Melanocyte of skin (primary cell): ENCODE measurements around the gene RAB25. TPM values are rescaled to one million over a fixed set of nuclear protein-coding genes. Genes with fewer than 3 reads are reported as not detected.

Experiments
- total RNA-seq, 2 donors: library from RNA; depleted of rRNA; stranded (reverse); fragments of >200 nt; gene quantifications; 2 replicates each; pipeline ENCODE4 v1.2.3, GENCODE V29; 2012

RAB25 gene
- not detected for total RNA-seq

GRCh38 chr1:156060937-156061636 lies at the start of gene RAB25:
RAB25 (plus strand) TSS chr1:156061160; CDS start chr1:156061401, 241 bp downstream.

GRCh38 chr1:156020293-156021092 lies 40.5 kb upstream of the RAB25 start, which contains the start of gene SSR2:
SSR2 (minus strand) TSS chr1:156020951; CDS start chr1:156020167, 784 bp downstream.

GRCh38 chr1:156053768-156054499 lies 7.0 kb upstream of the RAB25 start, which contains the start of gene UBQLN4:
UBQLN4 (minus strand) TSS chr1:156053798; CDS start chr1:156053701, 97 bp downstream.

GRCh38 chr1:156054500-156055280 lies 6.3 kb upstream of the RAB25 start, which contains the start of gene LAMTOR2:
LAMTOR2 (plus strand) TSS chr1:156054782; CDS start chr1:156054890, 108 bp downstream.

GRCh38 chr1:156082309-156083091 lies 21.5 kb downstream of the RAB25 start, which contains the start of gene MEX3A:
MEX3A (minus strand) TSS chr1:156082465; CDS start chr1:156081998, 467 bp downstream.

GRCh38 chr1:156114101-156114918 lies 53.4 kb downstream of the RAB25 start, which contains the start of gene LMNA:
LMNA (plus strand) TSS chr1:156114711; CDS start chr1:156114919, 208 bp downstream.

Other genes with a start within 250 kb of the RAB25 start
- 10 to 100 TPM; 30.6 to 31.6 TPM for gene GON4L, start 203.9 kb upstream of the RAB25 start, total RNA-seq
- 10 to 100 TPM; 19.0 to 21.0 TPM for gene SYT11, start 201.6 kb upstream of the RAB25 start, total RNA-seq
- gene RIT1, start 149.8 kb upstream of the RAB25 start, total RNA-seq, result 10 to 100 TPM; 48.0 to 50.6 TPM
- gene KHDC4, start 126.7 kb upstream of the RAB25 start, total RNA-seq, result 10 to 100 TPM; 30.6 to 35.6 TPM
- gene RXFP4, start 119.5 kb upstream of the RAB25 start, total RNA-seq, result not detected
- gene ARHGEF2, start 82.6 kb upstream of the RAB25 start, total RNA-seq, result 100 to 1,000 TPM in 1 of 2 donors, 10 to 100 TPM in 1; 59.5 to 134 TPM
- gene SSR2, start 40.2 kb upstream of the RAB25 start, total RNA-seq, result 100 to 1,000 TPM; 220 to 324 TPM
- 10 to 100 TPM; 16.0 to 21.0 TPM for gene UBQLN4, start 7.4 kb upstream of the RAB25 start, total RNA-seq
- gene LAMTOR2, start 6.4 kb upstream of the RAB25 start, total RNA-seq, result 10 to 100 TPM; 35.1 to 42.0 TPM
- 1 to 10 TPM; 1.0 to 4.0 TPM for gene MEX3A, start 21.3 kb downstream of the RAB25 start, total RNA-seq
- 1,000 to 10,000 TPM in 1 of 2 donors, 100 to 1,000 TPM in 1; 784 to 1,173 TPM for gene LMNA, start 53.6 kb downstream of the RAB25 start, total RNA-seq
- under 1 TPM; 0.67 to 0.69 TPM for gene SEMA4A, start 92.4 kb downstream of the RAB25 start, total RNA-seq
- 10 to 100 TPM; 25.5 to 28.0 TPM for gene SLC25A44, start 132.9 kb downstream of the RAB25 start, total RNA-seq
- gene PMF1, start 151.8 kb downstream of the RAB25 start, total RNA-seq, result 10 to 100 TPM; 35.8 to 57.9 TPM
- gene BGLAP, start 181.0 kb downstream of the RAB25 start, total RNA-seq, result under 1 TPM in 1 of 2 donors, not detected in 1; 0.33 TPM
- 1 to 10 TPM in 1 of 2 donors, under 1 TPM in 1; 0.67 to 1.4 TPM for gene PAQR6, start 186.9 kb downstream of the RAB25 start, total RNA-seq
- gene SMG5, start 221.7 kb downstream of the RAB25 start, total RNA-seq, result 10 to 100 TPM; 54.4 to 63.6 TPM
- 1 to 10 TPM; 1.3 to 1.4 TPM for gene TMEM79, start 223.2 kb downstream of the RAB25 start, total RNA-seq
- gene GLMP, start 234.5 kb downstream of the RAB25 start, total RNA-seq, result 100 to 1,000 TPM; 236 to 244 TPM
- gene VHLL, start 238.1 kb downstream of the RAB25 start, total RNA-seq, result not detected